Calu3 (cell line): ENCODE measurements around the gene ALG14. TPM values are rescaled to one million over a fixed set of nuclear protein-coding genes. Genes with fewer than 3 reads are reported as not detected.

Experiments
- BruUV-seq: library from RNA; stranded (reverse); fragments of 400-500 nt; replicated peaks from 2 replicates; lab custom pipeline; 2021; lab: Mats Ljungman, UMichigan
- CTCF ChIA-PET: fragments of 300-600 bp; sonication (Branson Sonifier 250); formaldehyde crosslinking; loops from one replicate; lab custom pipeline; 2022; ENCODE audit warnings: antibody characterized with exemption; lab: Charles Lee
- DNase-seq: peaks from one replicate; pipeline ENCODE4 v3.0.0; 2022
- H3K27ac Mint-ChIP-seq: one replicate; pipeline ENCODE4 v1.8.0; 2022; ENCODE audit warnings: mixed read lengths; ENCODE audit not compliant: unreplicated experiment
- H3K27me3 Mint-ChIP-seq: one replicate; pipeline ENCODE4 v1.8.0; 2022; ENCODE audit warnings: mixed read lengths; ENCODE audit not compliant: unreplicated experiment
- H3K36me3 Mint-ChIP-seq: one replicate; pipeline ENCODE4 v1.8.0; 2022; ENCODE audit warnings: mild to moderate bottlenecking, moderate library complexity, mixed read lengths; ENCODE audit not compliant: insufficient read depth, unreplicated experiment
- H3K4me1 Mint-ChIP-seq: one replicate; pipeline ENCODE4 v1.8.0; 2022; ENCODE audit warnings: mild to moderate bottlenecking, low read depth, mixed read lengths; ENCODE audit not compliant: unreplicated experiment
- H3K4me3 Mint-ChIP-seq: one replicate; pipeline ENCODE4 v1.8.0; 2022; ENCODE audit warnings: mild to moderate bottlenecking, low read depth, moderate library complexity, mixed read lengths; ENCODE audit not compliant: unreplicated experiment
- H3K9me3 Mint-ChIP-seq: one replicate; pipeline ENCODE4 v1.8.0; 2022; ENCODE audit warnings: low read depth, mixed read lengths; ENCODE audit not compliant: unreplicated experiment
- CTCF ChIP-seq: fragments of 200-600 bp; IDR thresholded peaks from one replicate; pipeline ENCODE4 v1.8.0; 2022; ENCODE audit warnings: antibody characterized with exemption; ENCODE audit not compliant: unreplicated experiment
- intact Hi-C: fragments of 100-400 bp; cut with micrococcal nuclease; formaldehyde crosslinking; loops from one replicate; pipeline ENCODE4 v1.10.0; 2022; ENCODE audit not compliant: unreplicated experiment
- total RNA-seq: library from RNA; stranded (reverse); gene quantifications from 2 replicates; pipeline ENCODE4 v1.2.3, GENCODE V29; 2022

ALG14 gene
- total RNA-seq, 1 experiment from 2014 or later, result 5.8 TPM

GRCh38 chr1:95005584-95005983 lies 67.2 kb downstream of the ALG14 start:
- BruUV-seq, result no TSS peak
- Mint-ChIP-seq H3K4me3 (no peak overlapping the region), H3K27me3 (no peaks in the 10 kb centered on the region), H3K27ac (no peak overlapping the region), H3K36me3 (no peaks in the 10 kb centered on the region), H3K9me3 (no peaks in the 10 kb centered on the region), H3K4me1 (no peaks in the 10 kb centered on the region)
- no peak for DNase-seq
- intact Hi-C loops, result no loop called here
- CTCF ChIA-PET, result no interaction called here
- TF ChIP-seq CTCF, result no peak

GRCh38 chr1:95004013-95004412 lies 68.7 kb downstream of the ALG14 start:
- no peak overlapping the region for H3K27ac Mint-ChIP-seq
- no peaks in the 10 kb centered on the region for H3K27me3 Mint-ChIP-seq
- no peak for DNase-seq
- no peaks in the 10 kb centered on the region for H3K4me1 Mint-ChIP-seq
- no TSS peak for BruUV-seq
- CTCF ChIA-PET, result interaction anchor here (0.7 kb wide), 1 partner anchor 235 kb away, joined by 5 read pairs; no protein-coding TSS in a partner anchor
- no peaks in the 10 kb centered on the region for H3K9me3 Mint-ChIP-seq
- no peak for TF ChIP-seq CTCF
- intact Hi-C loops, result no loop called here
- no peak overlapping the region for H3K4me3 Mint-ChIP-seq
- H3K36me3 Mint-ChIP-seq, result no peaks in the 10 kb centered on the region

GRCh38 chr1:95003433-95003738 lies 69.4 kb downstream of the ALG14 start:
- peak; percentile 9 for DNase-seq
- H3K9me3 Mint-ChIP-seq, result no peaks in the 10 kb centered on the region
- TF ChIP-seq CTCF, result no peak
- no peak overlapping the region for H3K27ac Mint-ChIP-seq
- BruUV-seq, result no TSS peak
- intact Hi-C loops, result no loop called here
- CTCF ChIA-PET, result interaction anchor here (0.7 kb wide), 1 partner anchor 234 kb away, joined by 5 read pairs; no protein-coding TSS in a partner anchor
- no peak overlapping the region for H3K4me3 Mint-ChIP-seq
- H3K4me1 Mint-ChIP-seq, result no peaks in the 10 kb centered on the region
- no peaks in the 10 kb centered on the region for H3K27me3 Mint-ChIP-seq
- no peaks in the 10 kb centered on the region for H3K36me3 Mint-ChIP-seq

- Mint-ChIP-seq H3K4me3 (no peak overlapping the region), H3K4me1 (no peaks in the 10 kb centered on the region), H3K36me3 (no peaks in the 10 kb centered on the region), H3K27me3 (no peaks in the 10 kb centered on the region), H3K9me3 (no peaks in the 10 kb centered on the region), H3K27ac (no peak overlapping the region)
- TF ChIP-seq CTCF, result no peak
- intact Hi-C loops, result no loop called here
- DNase-seq, result no peak
- CTCF ChIA-PET, result interaction anchor here (0.7 kb wide), 1 partner anchor 233 kb away, joined by 5 read pairs; no protein-coding TSS in a partner anchor
- BruUV-seq, result no TSS peak
Observed at GRCh38 chr1:95002540-95003432, 70.0 kb downstream of the ALG14 start.
